ENCODE data around the gene RNF44.

The RNF44 gene

GRCh38 chr5:176531902-176532493, 5.2 kb downstream of the RNF44 start:
- H3K4me3 ChIP-seq (ENCODE audit: control insufficient read depth, low read depth, low read length) = no peak overlapping the region
- no peak for DNase-seq (ENCODE audit: low read depth)
- no peak for TF ChIP-seq CTCF (conservative IDR thresholded peaks at IDR 0.05; ENCODE audit: control insufficient read depth, insufficient read depth, low read depth, low read length)

- no peak overlapping the region for H3K4me3 ChIP-seq (ENCODE audit: control insufficient read depth, low read depth, low read length)
- DNase-seq (ENCODE audit: low read depth) = peak; percentile 60
- no peak for TF ChIP-seq CTCF (conservative IDR thresholded peaks at IDR 0.05; ENCODE audit: control insufficient read depth, insufficient read depth, low read depth, low read length)
Measured at GRCh38 chr5:176530983-176531901, 6.0 kb downstream of the RNF44 start.

- no peak for DNase-seq (ENCODE audit: low read depth)
- H3K4me3 ChIP-seq (ENCODE audit: control insufficient read depth, low read depth, low read length) = no peak overlapping the region
- TF ChIP-seq CTCF (conservative IDR thresholded peaks at IDR 0.05; ENCODE audit: control insufficient read depth, insufficient read depth, low read depth, low read length) = no peak
Measured at GRCh38 chr5:176530393-176530982, 6.7 kb downstream of the RNF44 start.

GRCh38 chr5:176529741-176530141, 7.5 kb downstream of the RNF44 start:
- no peak for TF ChIP-seq CTCF (conservative IDR thresholded peaks at IDR 0.05; ENCODE audit: control insufficient read depth, insufficient read depth, low read depth, low read length)
- H3K4me3 ChIP-seq (ENCODE audit: control insufficient read depth, low read depth, low read length) = no peak overlapping the region
- no peak for DNase-seq (ENCODE audit: low read depth)

DNA sequence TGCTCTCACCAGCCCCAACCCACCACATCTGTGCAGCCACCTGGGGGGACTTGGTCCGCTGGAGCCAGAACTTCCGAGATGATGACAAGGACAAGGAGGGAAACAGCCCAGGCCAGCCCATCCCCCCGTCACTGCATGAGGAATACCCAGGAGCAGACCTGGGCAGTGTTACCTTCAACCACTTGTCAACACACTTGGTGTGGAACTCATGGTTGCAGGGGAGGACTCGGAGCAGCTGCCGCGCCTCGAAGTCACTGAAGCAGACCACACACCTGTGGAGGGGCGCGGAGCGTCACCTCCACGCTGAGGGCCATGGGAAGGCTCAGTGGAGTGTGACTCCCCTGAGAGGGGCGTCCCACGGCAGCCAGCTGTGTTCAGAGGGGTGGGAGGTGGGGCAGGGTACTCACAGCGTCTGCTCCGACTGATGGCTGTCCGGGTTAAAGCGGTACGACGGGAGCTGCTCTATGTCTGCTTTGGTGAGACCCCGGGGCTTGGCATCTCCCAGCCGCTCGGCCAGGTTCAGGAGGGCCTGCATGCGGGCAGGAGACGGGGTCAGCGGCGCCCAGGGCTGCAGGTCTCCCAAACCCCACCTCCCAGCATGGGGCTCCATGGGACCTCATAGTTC, 8.0 kb downstream of the RNF44 start:
- DNase-seq (ENCODE audit: low read depth) = no peak
- no peak for TF ChIP-seq CTCF (conservative IDR thresholded peaks at IDR 0.05; ENCODE audit: control insufficient read depth, insufficient read depth, low read depth, low read length)
- no peak overlapping the region for H3K4me3 ChIP-seq (ENCODE audit: control insufficient read depth, low read depth, low read length)

DNA sequence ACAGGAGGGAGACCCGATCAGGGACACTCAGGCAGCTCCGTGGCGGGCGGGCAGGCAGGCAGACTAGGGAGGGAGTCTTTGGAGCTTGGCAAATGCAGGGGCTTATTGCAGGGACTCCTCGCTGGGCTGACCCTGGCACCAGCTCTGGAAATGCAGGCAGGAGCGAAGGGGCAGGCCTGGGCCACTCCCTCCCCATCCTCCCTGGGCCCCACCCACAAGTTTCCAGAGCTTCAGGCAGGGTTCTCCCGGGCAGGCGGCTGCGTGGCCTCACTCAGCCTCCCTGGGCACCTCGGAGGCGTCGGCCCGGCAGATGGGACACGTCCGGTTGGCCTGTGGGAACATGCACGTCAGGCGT, 8.5 kb downstream of the RNF44 start:
- no peak for DNase-seq (ENCODE audit: low read depth)
- no peak for TF ChIP-seq CTCF (conservative IDR thresholded peaks at IDR 0.05; ENCODE audit: control insufficient read depth, insufficient read depth, low read depth, low read length)
- no peak overlapping the region for H3K4me3 ChIP-seq (ENCODE audit: control insufficient read depth, low read depth, low read length)
